Neural progenitor cell (in vitro differentiated cells): ENCODE data around the gene EFEMP1.

Experiments used
- EZH2 ChIP-seq: fragments of 200-600 bp; sonication (generic); IDR thresholded peaks from 2 replicates; pipeline ENCODE4 v1.6.1; 2017; ENCODE audit warnings: antibody characterized with exemption, mild to moderate bottlenecking, moderate library complexity
- EZH2phosphoT487 ChIP-seq: fragments of 200-600 bp; sonication (generic); IDR thresholded peaks from 2 replicates; pipeline ENCODE4 v1.6.1; 2017; ENCODE audit warnings: antibody characterized with exemption
- TF ChIP-seq, protein P1 (sequence below): fragments of 200-600 bp; sonication (generic); IDR thresholded peaks from 2 replicates; pipeline ENCODE4 v1.5.1; 2017; ENCODE audit warnings: antibody characterized with exemption, mild to moderate bottlenecking

DNA sequence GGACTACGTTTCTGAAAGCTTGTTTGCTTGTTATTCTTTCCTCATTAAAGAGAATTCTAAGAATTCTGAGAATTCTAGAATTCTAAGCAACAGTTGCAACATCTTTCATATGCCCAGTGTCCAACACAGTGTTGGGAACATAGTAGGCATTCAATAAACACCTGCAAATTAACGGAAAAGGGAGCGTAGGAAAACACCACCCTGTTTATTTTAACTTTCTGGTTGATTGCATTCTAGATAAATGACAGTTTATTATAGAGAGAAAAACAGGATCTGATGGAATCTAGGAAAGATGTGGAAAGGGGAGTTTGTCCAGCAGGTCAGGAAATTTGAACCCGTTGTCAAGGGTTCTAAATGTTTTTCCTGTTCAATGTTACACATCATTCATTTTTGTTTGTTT is 24.2 kb upstream of the EFEMP1 start:
- TF ChIP-seq, protein P1, sequence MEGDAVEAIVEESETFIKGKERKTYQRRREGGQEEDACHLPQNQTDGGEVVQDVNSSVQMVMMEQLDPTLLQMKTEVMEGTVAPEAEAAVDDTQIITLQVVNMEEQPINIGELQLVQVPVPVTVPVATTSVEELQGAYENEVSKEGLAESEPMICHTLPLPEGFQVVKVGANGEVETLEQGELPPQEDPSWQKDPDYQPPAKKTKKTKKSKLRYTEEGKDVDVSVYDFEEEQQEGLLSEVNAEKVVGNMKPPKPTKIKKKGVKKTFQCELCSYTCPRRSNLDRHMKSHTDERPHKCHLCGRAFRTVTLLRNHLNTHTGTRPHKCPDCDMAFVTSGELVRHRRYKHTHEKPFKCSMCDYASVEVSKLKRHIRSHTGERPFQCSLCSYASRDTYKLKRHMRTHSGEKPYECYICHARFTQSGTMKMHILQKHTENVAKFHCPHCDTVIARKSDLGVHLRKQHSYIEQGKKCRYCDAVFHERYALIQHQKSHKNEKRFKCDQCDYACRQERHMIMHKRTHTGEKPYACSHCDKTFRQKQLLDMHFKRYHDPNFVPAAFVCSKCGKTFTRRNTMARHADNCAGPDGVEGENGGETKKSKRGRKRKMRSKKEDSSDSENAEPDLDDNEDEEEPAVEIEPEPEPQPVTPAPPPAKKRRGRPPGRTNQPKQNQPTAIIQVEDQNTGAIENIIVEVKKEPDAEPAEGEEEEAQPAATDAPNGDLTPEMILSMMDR = no peak
- TF ChIP-seq EZH2 (no peak), EZH2phosphoT487 (no peak)
